ENCODE results near the gene LUC7L3.

- TF ChIP-seq, protein P1, sequence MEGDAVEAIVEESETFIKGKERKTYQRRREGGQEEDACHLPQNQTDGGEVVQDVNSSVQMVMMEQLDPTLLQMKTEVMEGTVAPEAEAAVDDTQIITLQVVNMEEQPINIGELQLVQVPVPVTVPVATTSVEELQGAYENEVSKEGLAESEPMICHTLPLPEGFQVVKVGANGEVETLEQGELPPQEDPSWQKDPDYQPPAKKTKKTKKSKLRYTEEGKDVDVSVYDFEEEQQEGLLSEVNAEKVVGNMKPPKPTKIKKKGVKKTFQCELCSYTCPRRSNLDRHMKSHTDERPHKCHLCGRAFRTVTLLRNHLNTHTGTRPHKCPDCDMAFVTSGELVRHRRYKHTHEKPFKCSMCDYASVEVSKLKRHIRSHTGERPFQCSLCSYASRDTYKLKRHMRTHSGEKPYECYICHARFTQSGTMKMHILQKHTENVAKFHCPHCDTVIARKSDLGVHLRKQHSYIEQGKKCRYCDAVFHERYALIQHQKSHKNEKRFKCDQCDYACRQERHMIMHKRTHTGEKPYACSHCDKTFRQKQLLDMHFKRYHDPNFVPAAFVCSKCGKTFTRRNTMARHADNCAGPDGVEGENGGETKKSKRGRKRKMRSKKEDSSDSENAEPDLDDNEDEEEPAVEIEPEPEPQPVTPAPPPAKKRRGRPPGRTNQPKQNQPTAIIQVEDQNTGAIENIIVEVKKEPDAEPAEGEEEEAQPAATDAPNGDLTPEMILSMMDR (IDR thresholded peaks at IDR 0.05): no peak
- TF ChIP-seq POLR2AphosphoS5 (IDR thresholded peaks at IDR 0.05; ENCODE audit: low read depth, low read length): no peak
- TF ChIP-seq, protein P2, sequence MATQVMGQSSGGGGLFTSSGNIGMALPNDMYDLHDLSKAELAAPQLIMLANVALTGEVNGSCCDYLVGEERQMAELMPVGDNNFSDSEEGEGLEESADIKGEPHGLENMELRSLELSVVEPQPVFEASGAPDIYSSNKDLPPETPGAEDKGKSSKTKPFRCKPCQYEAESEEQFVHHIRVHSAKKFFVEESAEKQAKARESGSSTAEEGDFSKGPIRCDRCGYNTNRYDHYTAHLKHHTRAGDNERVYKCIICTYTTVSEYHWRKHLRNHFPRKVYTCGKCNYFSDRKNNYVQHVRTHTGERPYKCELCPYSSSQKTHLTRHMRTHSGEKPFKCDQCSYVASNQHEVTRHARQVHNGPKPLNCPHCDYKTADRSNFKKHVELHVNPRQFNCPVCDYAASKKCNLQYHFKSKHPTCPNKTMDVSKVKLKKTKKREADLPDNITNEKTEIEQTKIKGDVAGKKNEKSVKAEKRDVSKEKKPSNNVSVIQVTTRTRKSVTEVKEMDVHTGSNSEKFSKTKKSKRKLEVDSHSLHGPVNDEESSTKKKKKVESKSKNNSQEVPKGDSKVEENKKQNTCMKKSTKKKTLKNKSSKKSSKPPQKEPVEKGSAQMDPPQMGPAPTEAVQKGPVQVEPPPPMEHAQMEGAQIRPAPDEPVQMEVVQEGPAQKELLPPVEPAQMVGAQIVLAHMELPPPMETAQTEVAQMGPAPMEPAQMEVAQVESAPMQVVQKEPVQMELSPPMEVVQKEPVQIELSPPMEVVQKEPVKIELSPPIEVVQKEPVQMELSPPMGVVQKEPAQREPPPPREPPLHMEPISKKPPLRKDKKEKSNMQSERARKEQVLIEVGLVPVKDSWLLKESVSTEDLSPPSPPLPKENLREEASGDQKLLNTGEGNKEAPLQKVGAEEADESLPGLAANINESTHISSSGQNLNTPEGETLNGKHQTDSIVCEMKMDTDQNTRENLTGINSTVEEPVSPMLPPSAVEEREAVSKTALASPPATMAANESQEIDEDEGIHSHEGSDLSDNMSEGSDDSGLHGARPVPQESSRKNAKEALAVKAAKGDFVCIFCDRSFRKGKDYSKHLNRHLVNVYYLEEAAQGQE (IDR thresholded peaks at IDR 0.05; ENCODE audit: insufficient read depth in 1 of 2, low read depth in 2 of 2, low read length in 1 of 2): no peak
Measured at GRCh38 chr17:50715471-50715870, 3.9 kb upstream of the LUC7L3 start.

Data from Panc1 (cell line).